Activated naive CD8-positive, alpha-beta T cell treated with anti-CD3 and anti-CD28 coated beads, Interleukin-2, amount 50 U/mL, for 24 hours (primary cell): ENCODE measurements around the gene MAP3K8.
A peak's percentile ranks its signal among the peaks of the same experiment; 100 is the strongest.

Source experiments
- ATAC-seq: fragments of 150-1000 bp; cut with Tn5 transposase; one replicate; pipeline ENCODE4 v1.10.0; 2021
- DNase-seq: peaks from one replicate; pipeline ENCODE4 v3.0.0; 2021
- H3K27ac Mint-ChIP-seq: one replicate; pipeline ENCODE4 v1.8.0; 2021; ENCODE audit warnings: mild to moderate bottlenecking, mixed read lengths
- H3K27me3 Mint-ChIP-seq: one replicate; pipeline ENCODE4 v1.8.0; 2021; ENCODE audit warnings: mixed read lengths
- H3K36me3 Mint-ChIP-seq: one replicate; pipeline ENCODE4 v1.8.0; 2021; ENCODE audit warnings: low read depth, mixed read lengths
- H3K4me1 Mint-ChIP-seq: one replicate; pipeline ENCODE4 v1.8.0; 2021; ENCODE audit warnings: mixed read lengths
- H3K4me3 Mint-ChIP-seq: one replicate; pipeline ENCODE4 v1.8.0; 2021; ENCODE audit warnings: mild to moderate bottlenecking, moderate library complexity, mixed read lengths
- H3K9me3 Mint-ChIP-seq: one replicate; pipeline ENCODE4 v1.8.0; 2021; ENCODE audit warnings: mixed read lengths

The MAP3K8 gene

GRCh38 chr10:30502266-30503060, 68.5 kb downstream of the MAP3K8 start:
- DNase-seq (peak; percentile 43), ATAC-seq (peak; percentile 87)
- no peaks in the 10 kb centered on the region for H3K9me3 Mint-ChIP-seq
- H3K4me1 Mint-ChIP-seq: peaks cover 69% of the 10 kb centered on the region
- H3K36me3 Mint-ChIP-seq: no peaks in the 10 kb centered on the region
- peak overlapping the region; percentile 59 for H3K4me3 Mint-ChIP-seq
- H3K27me3 Mint-ChIP-seq: no peaks in the 10 kb centered on the region
- peak overlapping the region; percentile 70 for H3K27ac Mint-ChIP-seq

GRCh38 chr10:30503700-30504266, 69.8 kb downstream of the MAP3K8 start:
- DNase-seq (no peak), ATAC-seq (no peak)
- no peak overlapping the region for H3K27ac Mint-ChIP-seq
- no peaks in the 10 kb centered on the region for H3K27me3 Mint-ChIP-seq
- peaks cover 59% of the 10 kb centered on the region for H3K4me1 Mint-ChIP-seq
- no peak overlapping the region for H3K4me3 Mint-ChIP-seq
- H3K36me3 Mint-ChIP-seq: no peaks in the 10 kb centered on the region
- no peaks in the 10 kb centered on the region for H3K9me3 Mint-ChIP-seq

DNA sequence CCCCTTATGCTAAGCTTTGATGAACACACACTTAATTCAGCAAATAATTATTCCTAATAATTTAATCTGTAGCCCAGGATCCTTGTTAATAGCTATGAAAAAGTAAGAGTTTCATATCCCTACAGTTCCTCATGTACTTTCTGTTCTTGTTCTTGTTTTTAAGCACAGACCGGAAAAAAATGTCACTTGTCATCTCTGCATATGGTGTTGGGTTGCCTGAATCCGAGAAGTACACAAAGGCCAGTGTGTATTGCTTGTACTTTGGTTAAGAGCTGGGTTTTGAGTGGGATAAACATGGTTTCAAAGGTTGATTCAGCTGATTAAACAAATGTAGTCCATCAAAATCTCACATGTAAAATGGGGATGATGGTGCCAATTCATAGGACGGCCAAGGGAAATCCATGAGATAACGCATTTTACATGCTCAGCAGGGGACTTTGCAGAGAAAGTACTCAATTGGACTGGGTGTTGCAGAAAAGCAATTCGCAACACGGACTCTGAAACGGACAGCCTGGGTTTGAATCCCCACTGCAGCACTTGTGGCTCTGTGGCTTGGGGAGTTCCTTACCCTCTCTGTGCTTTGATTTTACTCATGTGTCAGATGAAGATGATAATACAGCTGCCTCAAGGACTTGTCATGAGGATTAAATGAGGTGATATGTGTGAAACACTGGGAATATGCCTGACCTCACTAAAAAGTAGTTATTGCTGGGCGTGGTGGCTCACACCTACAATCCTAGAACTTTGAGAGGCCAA, 71.7 kb downstream of the MAP3K8 start:
- ATAC-seq: no peak
- no peak overlapping the region for H3K27ac Mint-ChIP-seq

GRCh38 chr10:30509508-30509907, 75.5 kb downstream of the MAP3K8 start:
- Mint-ChIP-seq H3K9me3 (no peaks in the 10 kb centered on the region), H3K27me3 (no peaks in the 10 kb centered on the region), H3K4me3 (no peak overlapping the region), H3K36me3 (no peaks in the 10 kb centered on the region), H3K4me1 (peaks cover 49% of the 10 kb centered on the region), H3K27ac (no peak overlapping the region)
- ATAC-seq (no peak), DNase-seq (no peak)

More for the DNA sequence above, 71.7 kb downstream of the MAP3K8 start:
- H3K27me3 Mint-ChIP-seq: no peaks in the 10 kb centered on the region
- H3K4me1 Mint-ChIP-seq: peaks cover 67% of the 10 kb centered on the region
- H3K9me3 Mint-ChIP-seq: no peaks in the 10 kb centered on the region
- H3K4me3 Mint-ChIP-seq: no peak overlapping the region
- no peaks in the 10 kb centered on the region for H3K36me3 Mint-ChIP-seq
- no peak for DNase-seq

DNA sequence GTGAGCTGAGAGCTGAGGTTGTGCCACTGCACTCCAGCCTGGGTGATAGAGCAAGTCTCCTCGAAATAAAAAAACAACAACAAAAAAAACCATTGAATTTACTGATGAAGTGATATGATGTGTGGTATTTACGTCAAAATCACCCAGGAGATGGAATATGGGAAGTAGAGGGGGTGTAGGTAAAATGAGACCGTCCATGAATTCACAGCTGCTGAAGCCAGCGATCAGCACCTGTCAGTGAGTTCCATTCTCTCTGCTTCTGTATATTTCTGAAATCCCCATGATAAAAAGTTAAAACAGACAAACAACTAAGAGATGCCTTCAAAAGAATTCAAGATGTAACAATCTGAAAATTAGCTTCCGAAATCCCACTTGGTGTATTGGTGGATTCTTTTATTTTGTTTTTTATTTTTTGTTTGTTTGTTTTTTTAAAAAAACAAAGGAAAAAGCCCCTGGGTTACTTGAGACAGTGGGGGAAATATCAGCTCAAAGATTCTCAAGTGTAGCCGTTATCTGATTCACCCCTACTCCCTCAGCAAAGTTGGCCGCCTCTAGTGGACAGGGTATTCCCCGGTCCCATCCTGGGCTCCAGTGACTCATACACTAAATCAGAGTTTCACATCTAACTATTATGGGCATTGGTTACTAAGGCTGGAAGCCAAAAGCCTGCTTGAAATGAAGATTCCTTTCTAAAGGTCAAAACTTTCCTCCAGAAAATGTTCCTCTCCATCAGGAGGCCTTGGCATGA, 76.4 kb downstream of the MAP3K8 start:
- Mint-ChIP-seq H3K4me3 (no peak overlapping the region), H3K4me1 (peaks cover 46% of the 10 kb centered on the region), H3K36me3 (no peaks in the 10 kb centered on the region), H3K9me3 (no peaks in the 10 kb centered on the region), H3K27me3 (no peaks in the 10 kb centered on the region), H3K27ac (peak overlapping the region; percentile 90)
- DNase-seq: peak; percentile 59
- ATAC-seq: peak; percentile 97

- no peaks in the 10 kb centered on the region for H3K9me3 Mint-ChIP-seq
- no peaks in the 10 kb centered on the region for H3K36me3 Mint-ChIP-seq
- peak overlapping the region; percentile 35 for H3K4me3 Mint-ChIP-seq
- peaks cover 39% of the 10 kb centered on the region for H3K4me1 Mint-ChIP-seq
- H3K27me3 Mint-ChIP-seq: no peaks in the 10 kb centered on the region
- DNase-seq: no peak
- peak overlapping the region; percentile 90 for H3K27ac Mint-ChIP-seq
- ATAC-seq: peak; percentile 33
Measured at GRCh38 chr10:30510932-30511700, 77.1 kb downstream of the MAP3K8 start.
